Endothelial cell of umbilical vein (primary cell): Measurements from ENCODE around the gene TEKT1.

Experiments used
- CTCF ChIP-seq, 2 donors: IDR thresholded peaks; 1 replicate in 1 of 2; 2 replicates in 1 of 2; pipeline ENCODE4 v1.5.1; 2011; ENCODE audit warnings: low read length in 2 of 2, mild to moderate bottlenecking in 2 of 2, moderate library complexity in 2 of 2, control low read depth in 1 of 2, inconsistent platforms in 1 of 2, low read depth in 1 of 2; ENCODE audit not compliant: insufficient read depth in 1 of 2; ENCODE audit errors: extremely low read depth in 1 of 2
- EZH2 ChIP-seq: IDR thresholded peaks from 2 replicates; pipeline ENCODE4 v1.6.1; 2012; ENCODE audit warnings: borderline replicate concordance, low read depth, mild to moderate bottlenecking, moderate library complexity, low read length, inconsistent platforms; ENCODE audit not compliant: severe bottlenecking
- FOS ChIP-seq: IDR thresholded peaks from 2 replicates; pipeline ENCODE4 v1.6.1; 2011; ENCODE audit warnings: mild to moderate bottlenecking, low read length, moderate library complexity, borderline replicate concordance; ENCODE audit not compliant: insufficient read depth
- GATA2 ChIP-seq: IDR thresholded peaks from 2 replicates; pipeline ENCODE4 v1.7.0; 2011; ENCODE audit warnings: low read depth, mild to moderate bottlenecking, moderate library complexity, mixed read lengths, low read length; ENCODE audit not compliant: insufficient read length, insufficient read depth
- MAX ChIP-seq: IDR thresholded peaks from 2 replicates; pipeline ENCODE4 v1.6.1; 2011; ENCODE audit not compliant: insufficient read depth, insufficient read length
- MYC ChIP-seq: IDR thresholded peaks from one replicate; pipeline ENCODE4 v1.6.1; 2011; ENCODE audit warnings: mild to moderate bottlenecking, low read depth, low read length
- POLR2A ChIP-seq: IDR thresholded peaks from 2 replicates; pipeline ENCODE4 v1.6.1; 2012; ENCODE audit warnings: low read depth, mild to moderate bottlenecking, control low read depth, low read length
- POLR2AphosphoS5 ChIP-seq: IDR thresholded peaks from 2 replicates; pipeline ENCODE4 v1.6.1; 2012; ENCODE audit warnings: low read depth, mild to moderate bottlenecking, control low read depth, low read length, moderate library complexity; ENCODE audit not compliant: insufficient read depth

GRCh38 chr17:6752068-6752909 is 79.2 kb downstream of the TEKT1 start:
- TF ChIP-seq POLR2A, result peak; percentile 45
- no peak for TF ChIP-seq CTCF (IDR thresholded peaks at IDR 0.05; ENCODE audit: extremely low read depth in 1 of 2, insufficient read depth in 1 of 2, low read depth in 1 of 2, low read length in 2 of 2)
- TF ChIP-seq POLR2AphosphoS5, result peak; percentile 66
- TF ChIP-seq MYC, result no peak
- no peak for TF ChIP-seq MAX
- TF ChIP-seq EZH2, result no peak
- no peak for TF ChIP-seq GATA2
- peak; percentile 58 for TF ChIP-seq FOS
